DMS79 (cell line): Measurements from ENCODE around the gene RPS6KB2.
A peak's percentile ranks its signal among the peaks of the same experiment; 100 is the strongest.

Experiments used
- DNase-seq: peaks from one replicate; lab custom pipeline; 2025; lab: John Stamatoyannopoulos, UW

RPS6KB2 gene

DNA sequence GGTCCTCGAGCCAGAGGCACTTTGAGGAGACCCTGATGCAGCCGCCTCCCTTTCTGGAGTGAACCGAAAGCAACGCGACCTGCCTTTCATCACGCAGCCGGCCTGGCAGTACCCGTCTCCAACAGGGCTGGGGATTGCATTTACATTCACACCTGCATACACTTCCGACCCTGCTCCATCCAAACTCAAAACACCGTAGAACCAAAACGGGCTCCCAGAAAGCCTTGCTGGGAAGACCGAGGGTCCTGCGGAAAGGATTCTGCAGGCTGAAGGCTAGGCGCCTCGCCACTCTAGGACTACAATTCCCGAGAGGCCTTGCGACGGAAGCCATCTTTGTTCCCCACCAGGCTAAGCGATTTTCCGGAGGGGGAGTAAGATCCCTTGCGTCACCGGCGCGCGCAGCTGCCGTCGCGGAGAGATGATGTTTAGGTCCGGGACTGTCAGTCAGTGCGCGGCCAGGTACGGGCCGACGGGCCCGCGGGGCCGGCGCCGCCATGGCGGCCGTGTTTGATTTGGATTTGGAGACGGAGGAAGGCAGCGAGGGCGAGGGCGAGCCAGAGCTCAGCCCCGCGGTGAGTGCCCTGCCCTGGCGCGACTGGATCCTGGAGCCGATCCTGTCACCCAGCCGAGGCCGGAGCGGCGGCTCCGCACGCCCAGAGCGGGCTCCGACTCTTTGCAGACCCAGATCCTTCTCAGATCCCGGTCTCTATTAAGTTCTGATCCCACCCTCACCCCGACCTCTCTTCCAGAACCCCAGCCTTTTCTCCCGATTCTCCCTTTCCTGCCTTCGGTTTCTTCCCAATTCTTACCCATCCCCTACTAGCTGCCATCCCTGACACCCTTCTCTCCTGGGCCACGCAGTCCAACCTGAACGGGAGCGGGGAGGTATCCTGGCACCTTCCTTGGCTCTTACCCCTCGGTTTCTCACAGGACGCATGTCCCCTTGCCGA lies at the start of gene RPS6KB2:
TSS of gene RPS6KB2 (plus strand) at position 443 of the 950 bp plus-strand sequence. CDS start at position 495, 52 bp downstream.
- DNase-seq = peak; percentile 95

DNA sequence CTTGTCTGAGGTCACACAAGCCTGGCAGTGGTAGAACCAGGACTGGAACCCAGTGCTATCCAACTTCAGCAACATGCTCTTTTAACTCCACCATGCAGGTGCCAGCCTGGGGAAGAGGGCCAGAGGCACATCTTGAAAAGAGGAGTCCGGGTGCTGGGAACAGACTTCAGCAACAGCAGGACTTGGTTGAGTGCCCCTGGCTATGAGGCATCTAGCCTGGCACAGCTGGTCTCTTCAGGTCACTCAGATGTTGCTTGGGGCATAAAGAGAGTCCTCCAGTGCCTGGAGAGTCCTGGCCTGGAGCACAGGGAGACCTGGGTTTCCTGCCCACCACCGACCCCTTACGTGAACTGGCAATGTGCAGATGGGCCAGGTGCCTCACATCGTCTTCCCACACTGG lies 49.8 kb upstream of the RPS6KB2 start:
- no peak for DNase-seq

DNA sequence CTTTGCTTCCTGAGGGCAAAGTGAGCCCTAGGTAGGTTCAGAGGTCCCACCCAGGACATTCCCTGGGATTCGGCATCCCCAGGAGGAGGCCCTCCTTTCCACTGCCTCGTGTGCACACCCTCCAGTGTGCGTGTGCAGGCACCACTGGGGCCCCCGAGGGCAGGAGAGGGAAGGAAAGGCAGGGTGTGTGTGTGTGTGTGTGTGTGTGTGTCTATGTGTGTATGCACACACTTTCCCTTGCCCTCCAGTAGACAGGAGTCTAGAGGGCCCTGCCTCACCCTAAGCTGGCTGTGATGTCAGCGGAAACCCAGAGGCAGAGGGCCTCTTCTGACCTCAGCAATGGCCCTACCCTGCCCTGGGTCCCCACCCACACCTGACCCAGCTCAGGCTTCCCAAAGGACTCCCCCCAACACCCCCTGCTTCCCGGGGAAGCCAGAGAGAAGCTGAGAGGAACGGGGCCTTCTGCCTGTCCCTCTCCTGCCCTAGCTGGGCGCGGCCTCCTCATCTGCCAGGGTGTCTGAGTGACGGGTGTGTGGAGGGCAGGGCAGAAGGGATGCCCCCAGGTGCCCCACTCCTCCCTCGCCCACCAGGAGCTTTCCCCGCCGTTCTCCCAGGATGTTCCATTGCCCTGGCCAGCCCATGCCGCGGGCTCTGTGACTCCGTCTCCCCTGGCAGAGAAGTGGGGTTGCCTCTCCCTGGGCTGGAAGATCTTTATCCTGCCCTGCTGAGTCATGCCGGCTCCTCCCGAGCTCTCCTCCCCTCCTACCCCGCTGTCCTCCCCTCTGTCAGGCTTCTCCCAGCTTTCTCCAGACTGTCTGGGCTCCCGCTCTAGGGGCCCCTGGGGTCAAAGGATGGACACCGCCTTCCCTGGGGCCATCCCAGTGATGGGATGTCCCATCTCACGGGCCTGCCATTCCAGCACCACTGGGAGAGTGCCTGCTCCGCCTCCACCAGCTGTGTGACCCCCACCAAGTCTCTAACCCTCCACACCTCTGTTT lies 48.9 kb upstream of the RPS6KB2 start:
- DNase-seq = no peak

DNA sequence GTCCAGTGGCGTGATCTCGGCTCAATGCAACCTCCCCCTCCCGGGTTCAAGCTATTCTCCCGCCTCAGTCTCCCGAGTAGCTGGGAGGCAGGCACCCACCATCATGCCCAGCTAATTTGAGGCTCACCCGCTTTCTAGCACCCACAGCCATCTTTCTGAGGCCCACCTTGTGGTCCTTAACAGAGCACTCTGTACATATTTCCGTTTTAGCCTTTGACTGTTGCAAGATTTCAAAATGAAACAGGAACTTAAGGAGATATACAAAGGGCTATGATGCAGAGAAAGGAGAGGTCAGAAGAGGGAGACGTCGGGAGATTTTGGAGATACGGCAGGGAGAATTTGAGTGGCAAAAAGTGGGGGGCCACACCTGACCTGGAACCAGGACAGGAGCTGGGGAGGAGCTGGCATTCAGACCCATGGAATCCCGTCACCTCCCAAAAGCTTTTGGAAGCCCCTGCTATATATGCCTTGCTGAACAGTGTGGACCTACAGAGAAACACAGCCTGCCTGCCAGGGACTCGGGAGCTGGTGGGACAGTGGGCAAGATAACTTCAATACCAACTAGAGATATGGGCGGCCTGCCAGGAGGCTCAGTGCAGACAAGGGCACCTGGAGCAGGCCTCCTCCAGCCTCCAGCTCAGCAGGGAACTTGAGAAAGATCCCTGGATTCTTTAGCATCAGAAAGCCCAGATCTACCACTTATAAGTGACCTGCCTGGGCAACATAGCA lies 46.9 kb upstream of the RPS6KB2 start:
- no peak for DNase-seq

DNA sequence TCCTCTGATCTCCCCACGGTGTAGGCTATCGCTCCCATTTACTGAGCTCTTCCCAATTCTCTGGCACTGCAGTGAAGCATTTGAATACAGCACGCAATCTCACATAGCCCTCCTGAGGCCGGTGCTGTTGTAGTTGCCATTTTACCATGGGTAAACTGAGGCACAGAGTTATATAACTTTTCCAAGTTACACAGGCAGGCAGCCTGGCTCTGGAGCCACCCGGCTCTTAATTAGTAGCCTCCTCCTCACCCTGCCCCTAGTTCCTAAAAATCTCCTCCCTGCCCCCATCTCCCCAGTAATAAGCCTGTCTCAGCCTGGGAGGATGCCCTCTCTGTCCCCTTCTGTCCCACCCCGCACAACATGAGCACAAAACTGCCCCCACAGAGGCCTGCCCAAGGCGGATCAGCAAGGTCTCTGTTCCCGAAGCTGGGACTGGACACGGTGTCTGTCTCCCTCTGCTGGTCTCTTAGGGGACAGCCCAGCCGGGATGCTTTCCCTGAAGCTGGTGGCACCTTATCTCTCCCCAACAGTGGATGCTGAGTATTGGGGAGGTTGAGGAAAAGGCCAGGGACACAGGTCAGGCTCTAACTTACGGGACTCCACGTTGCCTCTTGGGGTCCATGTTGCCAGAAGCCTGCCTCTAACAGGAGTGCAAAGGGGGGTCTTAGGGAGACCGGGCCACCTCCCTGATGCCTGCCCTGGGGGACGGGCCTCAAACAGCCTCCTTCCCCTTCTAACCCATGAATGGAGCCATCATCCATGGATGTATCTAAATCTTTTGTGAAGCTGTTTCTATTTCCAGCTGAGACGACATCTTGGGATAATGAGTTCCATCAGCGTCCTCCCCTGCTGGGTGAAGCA lies 45.8 kb upstream of the RPS6KB2 start:
- peak; percentile 23 for DNase-seq

DNA sequence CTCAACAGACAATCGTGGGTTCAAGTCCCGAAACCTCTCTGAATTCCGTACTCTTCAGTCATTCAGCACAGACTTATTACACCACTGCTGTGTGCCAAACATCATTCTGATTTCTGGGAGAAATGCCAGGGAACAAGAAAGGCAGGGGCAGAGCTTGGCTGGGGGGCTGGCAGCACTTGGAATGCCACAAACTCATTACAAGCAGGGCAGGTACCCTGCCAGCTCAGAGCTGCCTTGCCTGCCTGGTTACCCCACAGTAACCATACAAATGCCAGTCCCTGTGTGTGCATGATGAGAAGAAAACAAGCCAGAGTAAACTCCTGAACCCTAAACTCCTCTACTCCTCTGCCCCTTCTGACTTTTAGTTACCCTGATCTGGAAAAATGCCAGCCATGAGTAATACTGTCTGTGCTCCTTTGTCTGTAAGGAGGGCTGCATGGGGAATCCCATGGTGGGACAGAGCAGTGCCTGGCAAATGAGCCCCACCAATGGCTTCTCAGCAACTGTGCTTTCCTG lies 43.4 kb upstream of the RPS6KB2 start:
- DNase-seq = no peak

DNA sequence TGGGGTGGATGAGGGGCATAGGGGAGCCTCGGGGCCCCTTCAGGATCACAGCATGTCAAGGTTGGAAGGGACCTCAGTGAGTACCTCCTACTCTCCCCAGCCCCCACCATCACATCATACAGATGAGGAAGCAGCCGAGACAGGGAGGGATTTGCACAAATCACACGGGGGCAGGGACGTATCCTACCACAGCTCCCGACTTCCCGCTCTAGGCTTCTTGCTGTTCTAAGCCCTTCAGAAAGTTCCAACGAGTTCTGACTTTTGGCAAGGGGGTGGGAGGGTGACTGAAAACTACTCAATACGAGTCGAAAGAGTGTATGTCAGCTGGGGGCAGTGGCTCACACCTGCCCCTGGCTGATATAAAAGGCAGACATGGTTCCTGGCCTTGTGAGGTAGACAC lies 41.2 kb upstream of the RPS6KB2 start:
- DNase-seq = no peak

DNA sequence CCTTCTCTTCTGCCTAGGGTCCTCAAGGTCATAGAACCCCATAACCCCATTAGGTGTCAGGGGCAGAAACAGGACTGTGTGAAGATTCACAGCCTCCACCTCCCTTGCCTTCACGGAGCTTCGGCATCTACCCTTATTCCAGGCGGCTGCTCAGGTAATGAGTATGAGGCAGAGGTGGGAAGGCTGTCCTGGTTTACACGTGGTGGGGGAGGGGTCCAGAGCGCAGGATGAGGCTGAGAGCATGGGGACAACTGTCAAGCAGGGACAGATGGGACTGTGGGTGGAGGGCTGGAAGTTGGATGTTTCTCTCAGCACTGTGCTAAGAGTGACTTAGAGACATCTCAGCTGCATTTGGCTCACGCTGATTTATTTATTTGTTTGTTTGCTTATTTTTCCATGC lies 40.8 kb upstream of the RPS6KB2 start:
- DNase-seq = no peak

DNA sequence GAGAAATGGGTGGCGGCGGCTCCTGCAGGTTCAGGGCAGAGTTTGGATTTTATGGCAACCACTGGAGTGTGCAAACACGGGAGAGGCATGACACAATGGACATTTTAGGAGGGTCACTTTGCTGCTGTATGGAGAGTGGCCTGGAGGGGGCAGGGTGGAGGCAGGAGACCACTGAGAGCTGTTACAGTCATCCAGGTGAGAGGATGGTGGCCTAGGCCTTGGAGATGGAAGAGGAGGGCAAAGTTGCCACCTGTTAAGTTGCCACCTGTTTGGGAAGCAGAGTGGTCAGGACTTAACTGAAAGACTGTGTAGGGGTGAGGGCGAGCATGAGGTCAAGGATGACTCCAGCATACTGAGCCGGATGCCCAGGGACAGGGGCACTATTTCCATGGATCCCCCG lies 38.8 kb upstream of the RPS6KB2 start:
- no peak for DNase-seq

DNA sequence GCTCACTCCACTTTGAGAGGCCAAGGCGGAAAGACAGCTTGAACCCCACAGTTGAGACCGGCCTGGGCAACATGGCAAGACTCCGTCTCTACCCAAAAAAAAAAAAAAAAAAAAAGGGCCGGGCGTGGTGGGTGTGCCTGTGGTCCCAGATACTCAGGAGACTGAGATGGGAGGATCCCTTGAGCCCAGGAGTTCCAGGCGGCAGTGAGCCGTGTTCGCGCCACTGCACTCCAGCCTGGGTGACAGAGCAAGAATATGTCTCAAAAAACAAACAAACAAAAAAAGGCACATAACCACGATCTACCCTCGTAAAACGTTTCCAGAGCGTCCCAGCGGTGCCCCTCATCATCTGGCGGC lies 37.4 kb upstream of the RPS6KB2 start:
- no peak for DNase-seq

DNA sequence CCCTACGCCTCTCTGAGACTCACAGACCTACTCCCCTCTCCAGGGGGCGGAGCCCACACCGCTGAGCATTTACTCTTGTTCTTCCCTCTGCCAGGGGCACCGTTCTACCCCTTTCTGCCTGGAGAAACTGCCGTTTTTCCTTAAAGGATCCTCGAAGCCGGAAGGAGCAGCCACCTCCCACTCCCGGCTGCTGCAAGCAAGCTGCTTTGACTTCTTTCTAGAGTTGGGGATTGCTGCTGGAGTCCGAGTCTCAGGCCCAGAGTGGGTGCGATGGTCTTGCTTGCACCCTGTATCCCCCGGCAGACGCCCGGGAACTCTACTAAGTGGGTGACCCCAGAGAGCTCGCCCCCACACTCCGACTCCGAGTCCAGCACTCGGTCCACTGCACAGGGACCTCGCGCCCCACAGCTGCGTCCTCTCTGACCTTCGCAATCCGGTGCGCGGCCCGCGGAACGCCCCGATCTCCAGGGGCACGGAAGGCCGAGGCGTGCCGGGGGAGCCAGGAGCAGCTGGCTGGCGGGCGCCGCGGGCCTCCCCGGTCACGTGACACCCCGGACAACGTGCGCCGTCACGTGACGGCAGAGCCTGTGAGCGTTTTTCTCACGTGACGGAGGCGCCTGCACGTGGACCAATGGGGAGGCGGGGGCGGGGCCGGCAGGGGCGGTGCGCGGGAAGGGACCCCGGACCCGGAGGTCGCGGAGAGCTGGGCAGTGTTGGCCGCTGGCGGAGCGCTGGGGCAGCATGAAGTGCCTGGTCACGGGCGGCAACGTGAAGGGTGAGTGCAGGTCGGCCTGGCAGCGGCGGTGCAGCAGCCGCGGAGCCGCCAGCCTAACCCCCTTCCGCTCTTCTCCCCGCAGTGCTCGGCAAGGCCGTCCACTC lies 36.8 kb upstream of the RPS6KB2 start, which contains the start of gene RAD9A:
TSS of gene RAD9A (plus strand) at position 683 of the 879 bp plus-strand sequence. CDS start at position 742, 59 bp downstream.
- peak; percentile 77 for DNase-seq

DNA sequence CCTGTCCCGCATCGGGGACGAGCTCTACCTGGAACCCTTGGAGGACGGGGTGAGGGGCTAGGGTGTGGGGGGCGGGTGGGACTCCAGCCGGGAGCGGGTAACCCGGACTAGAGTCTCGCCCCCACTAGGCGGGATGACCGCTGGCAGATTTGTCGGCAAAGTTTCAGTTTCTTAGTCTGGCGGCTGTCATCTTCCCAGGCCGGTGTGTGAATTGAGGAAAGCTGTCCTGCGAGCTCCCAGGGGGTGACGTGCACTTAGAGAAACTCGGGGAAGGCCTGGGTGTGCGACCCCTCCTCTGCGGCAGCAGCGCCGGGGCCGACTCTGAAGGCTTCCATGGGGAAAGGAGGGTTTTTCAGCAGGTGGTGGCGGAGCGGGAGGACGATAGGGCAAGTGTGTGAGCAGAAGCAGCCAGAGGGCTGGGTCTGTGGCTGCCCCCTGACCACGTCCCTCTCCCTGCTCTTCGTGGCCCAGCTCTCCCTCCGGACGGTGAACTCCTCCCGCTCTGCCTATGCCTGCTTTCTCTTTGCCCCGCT lies 36.0 kb upstream of the RPS6KB2 start:
- DNase-seq = no peak

DNA sequence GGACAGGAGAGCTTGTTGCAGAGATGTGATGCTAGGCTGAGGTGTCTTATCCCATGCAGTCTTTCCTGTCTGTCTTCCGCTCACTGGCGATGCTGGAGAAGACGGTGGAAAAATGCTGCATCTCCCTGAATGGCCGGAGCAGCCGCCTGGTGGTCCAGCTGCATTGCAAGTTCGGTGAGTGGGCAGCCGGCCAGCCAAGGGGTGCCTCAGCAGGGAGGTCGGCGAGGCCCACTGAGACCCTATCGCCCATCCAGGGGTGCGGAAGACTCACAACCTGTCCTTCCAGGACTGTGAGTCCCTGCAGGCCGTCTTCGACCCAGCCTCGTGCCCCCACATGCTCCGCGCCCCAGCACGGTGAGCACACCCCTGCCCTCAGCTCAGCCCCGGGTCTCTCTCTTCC lies 34.9 kb upstream of the RPS6KB2 start:
- no peak for DNase-seq

DNA sequence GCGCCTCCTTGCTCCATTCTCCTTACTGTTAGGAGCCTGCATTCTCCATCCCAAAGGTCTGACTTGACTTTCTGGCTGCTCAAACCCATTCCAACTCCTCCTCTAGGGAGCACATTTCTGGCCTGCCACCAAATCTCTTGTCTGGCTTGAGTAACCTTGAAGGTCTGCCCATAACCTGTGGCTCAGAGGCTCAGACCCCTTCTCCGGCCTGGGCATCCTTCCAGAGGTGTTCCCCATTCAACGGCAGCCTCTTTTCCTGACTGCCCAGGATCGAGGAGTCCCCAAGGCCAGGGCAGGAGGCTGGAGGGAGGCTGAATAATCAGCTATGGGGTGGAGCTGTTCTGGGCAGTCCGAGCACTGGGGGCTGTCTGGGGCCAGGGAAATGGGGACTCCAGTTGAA lies 34.3 kb upstream of the RPS6KB2 start:
- DNase-seq = no peak

DNA sequence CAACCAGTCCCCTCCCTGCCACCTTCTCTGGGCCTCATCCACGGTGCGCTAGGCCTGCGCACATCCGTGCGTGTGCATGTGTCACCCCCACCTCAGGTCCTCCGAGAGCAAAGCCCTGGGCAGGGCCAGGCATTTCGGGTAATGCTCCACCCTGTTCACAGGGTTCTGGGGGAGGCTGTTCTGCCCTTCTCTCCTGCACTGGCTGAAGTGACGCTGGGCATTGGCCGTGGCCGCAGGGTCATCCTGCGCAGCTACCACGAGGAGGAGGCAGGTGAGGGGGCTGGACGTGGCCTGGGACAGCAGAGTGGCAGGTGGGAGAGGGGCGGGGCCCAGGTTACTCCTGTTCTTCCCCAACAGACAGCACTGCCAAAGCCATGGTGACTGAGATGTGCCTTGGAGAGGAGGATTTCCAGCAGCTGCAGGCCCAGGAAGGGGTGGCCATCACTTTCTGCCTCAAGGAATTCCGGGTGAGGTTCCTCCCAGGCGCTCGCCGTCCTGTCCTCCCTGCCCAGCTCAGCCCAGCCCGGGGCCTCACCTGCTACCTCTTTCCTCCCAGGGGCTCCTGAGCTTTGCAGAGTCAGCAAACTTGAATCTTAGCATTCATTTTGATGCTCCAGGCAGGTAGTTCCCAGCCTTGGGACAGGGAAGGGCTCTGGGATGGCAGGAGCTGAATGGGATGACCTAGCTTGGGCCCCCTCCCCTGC lies 32.6 kb upstream of the RPS6KB2 start:
- no peak for DNase-seq

DNA sequence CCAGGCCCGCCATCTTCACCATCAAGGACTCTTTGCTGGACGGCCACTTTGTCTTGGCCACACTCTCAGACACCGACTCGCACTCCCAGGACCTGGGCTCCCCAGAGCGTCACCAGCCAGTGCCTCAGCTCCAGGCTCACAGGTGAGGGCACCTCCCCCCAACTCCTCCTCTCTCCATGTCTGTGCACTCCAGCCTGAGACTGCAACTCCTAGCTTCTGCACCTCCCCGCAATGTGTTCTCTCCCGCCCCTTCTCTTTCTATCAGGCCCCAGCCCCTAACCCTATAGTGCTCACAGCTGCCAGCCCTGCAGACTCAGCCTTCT lies 32.1 kb upstream of the RPS6KB2 start:
- no peak for DNase-seq

DNA sequence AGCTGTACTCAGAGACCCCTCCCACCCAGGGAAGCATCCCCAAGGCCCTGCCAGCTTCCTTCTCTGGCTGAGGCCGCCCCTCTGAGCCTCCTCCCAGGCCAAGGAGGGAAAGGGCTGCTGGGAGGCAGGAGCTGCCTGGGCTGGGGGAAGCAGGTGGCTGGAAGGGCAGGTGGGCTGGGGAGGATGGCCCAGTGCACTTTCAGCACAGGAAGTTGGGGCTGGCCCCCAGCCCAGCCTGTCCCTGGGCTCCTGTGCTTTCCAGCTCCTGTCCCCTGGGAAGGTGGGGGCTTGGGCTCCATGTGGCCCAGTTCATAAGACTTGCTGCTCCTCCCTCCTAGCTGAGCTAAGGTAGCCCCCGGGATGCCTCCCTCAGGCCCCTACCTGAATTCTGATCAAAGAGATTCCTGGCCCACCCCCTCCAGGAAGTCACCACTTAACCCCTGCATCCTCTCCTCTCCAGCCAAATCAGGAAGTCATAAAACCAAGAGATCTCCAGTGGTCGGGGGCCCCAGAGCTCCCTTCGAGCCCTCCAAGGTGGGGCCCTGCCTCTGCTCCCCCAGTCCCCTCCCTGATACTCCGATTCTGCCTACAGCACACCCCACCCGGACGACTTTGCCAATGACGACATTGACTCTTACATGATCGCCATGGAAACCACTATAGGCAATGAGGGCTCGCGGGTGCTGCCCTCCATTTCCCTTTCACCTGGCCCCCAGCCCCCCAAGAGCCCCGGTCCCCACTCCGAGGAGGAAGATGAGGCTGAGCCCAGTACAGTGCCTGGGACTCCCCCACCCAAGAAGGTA lies 31.5 kb upstream of the RPS6KB2 start:
- no peak for DNase-seq

DNA sequence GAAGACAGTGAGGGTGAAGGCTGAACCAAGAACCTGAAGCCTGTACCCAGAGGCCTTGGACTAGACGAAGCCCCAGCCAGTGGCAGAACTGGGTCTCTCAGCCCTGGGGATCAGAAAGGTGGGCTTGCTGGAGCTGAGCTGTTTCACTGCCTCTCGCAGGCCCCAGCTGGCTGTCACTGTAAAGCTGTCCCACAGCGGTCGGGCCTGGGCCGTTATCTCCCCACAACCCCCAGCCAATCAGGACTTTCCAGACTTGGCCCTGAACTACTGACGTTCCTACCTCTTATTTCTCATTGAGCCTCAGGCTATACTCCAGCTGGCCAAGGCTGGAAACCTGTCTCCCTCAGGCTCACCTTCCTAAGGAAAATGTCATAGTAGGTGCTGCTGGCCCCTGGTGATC lies 30.8 kb upstream of the RPS6KB2 start:
- DNase-seq = no peak
